K562 (cell line): ENCODE results near the gene SDHC. TPM values are rescaled to one million over a fixed set of nuclear protein-coding genes. Genes with fewer than 3 reads are reported as not detected.

ENCODE experiments used
- CBX2 ChIP-seq: fragments of 200-600 bp; sonication (generic); IDR thresholded peaks from one replicate; pipeline ENCODE4 v1.6.1; 2012; ENCODE audit warnings: mild to moderate bottlenecking, low read length, inconsistent platforms; ENCODE audit not compliant: insufficient read depth, poor library complexity, severe bottlenecking
- CTBP1 ChIP-seq: fragments of 450-650 bp; IDR thresholded peaks from 2 replicates; pipeline ENCODE4 v1.6.1; 2016; ENCODE audit warnings: borderline replicate concordance
- MCM3 ChIP-seq: fragments of 450-650 bp; IDR thresholded peaks from 2 replicates; pipeline ENCODE4 v1.6.1; 2016
- NFIC ChIP-seq: fragments of 450-650 bp; IDR thresholded peaks from 2 replicates; pipeline ENCODE4 v1.6.1; 2017; ENCODE audit warnings: mild to moderate bottlenecking, inconsistent platforms
- ZNF232 ChIP-seq: sonication (generic); formaldehyde crosslinking; IDR thresholded peaks from 2 replicates; pipeline ENCODE4 v1.8.0; 2022; ENCODE audit warnings: mild to moderate bottlenecking, missing genetic modification reagents
- ZSCAN29 ChIP-seq: fragments of 450-650 bp; IDR thresholded peaks from 2 replicates; pipeline ENCODE4 v1.6.1; 2017
- polyA plus RNA-seq, 8 experiments: library from polyadenylated mRNA; depleted of rRNA in 4 of 8; stranded (reverse) in 5 of 8; unstranded in 3 of 8; fragments of >200 nt; fragmentation: Nextera tagmentation in 2 of 8; fragmentation: Illumina TruSeq in 1 of 8; extraction: Ambion mirVana in 2 of 8; extraction: Trizol in 1 of 8; gene quantifications; 2 replicates each; pipeline versions ENCODE4 v1.2.1 to v1.2.3, GENCODE V29; 2011 to 2014; ENCODE audit warnings: inconsistent platforms in 1 of 8, missing spikeins in 1 of 8
- total RNA-seq, 7 experiments: library from RNA; depleted of rRNA in 6 of 7; stranded (reverse); fragments of >200 nt in 6 of 7; fragmentation: Illumina TruSeq in 2 of 7; extraction: Trizol in 2 of 7; gene quantifications; 2 replicates each; pipeline versions ENCODE4 v1.2.1 to v1.2.3, GENCODE V29; 2011 to 2021; ENCODE audit warnings: low replicate concordance in 1 of 7
- TF ChIP-seq, protein P1 (sequence below), 2 experiments: fragments of 450-650 bp; IDR thresholded peaks; 2 replicates each; pipeline ENCODE4 v1.6.1; 2018; ENCODE audit warnings: mild to moderate bottlenecking in 2 of 2, low read depth in 1 of 2; ENCODE audit not compliant: partially characterized antibody in 2 of 2
- TF ChIP-seq, protein P2 (sequence below): fragments of 450-650 bp; conservative IDR thresholded peaks from 2 replicates; pipeline ENCODE4 v1.6.1; 2016; ENCODE audit warnings: missing genetic modification characterization, low read depth, mild to moderate bottlenecking, control low read depth, missing compliant biosample characterization
- TF ChIP-seq, protein P3 (sequence below): sonication (generic); formaldehyde crosslinking; IDR thresholded peaks from 2 replicates; pipeline ENCODE4 v1.8.0; 2022; ENCODE audit warnings: mild to moderate bottlenecking, missing genetic modification reagents

The SDHC gene
- total and polyA plus RNA-seq, 9 of the 15 experiments (the other 6 are each of a cell fraction or from before 2014, with no cell fraction given): 7.7 to 309 (median 174) TPM

- TF ChIP-seq, protein P1, sequence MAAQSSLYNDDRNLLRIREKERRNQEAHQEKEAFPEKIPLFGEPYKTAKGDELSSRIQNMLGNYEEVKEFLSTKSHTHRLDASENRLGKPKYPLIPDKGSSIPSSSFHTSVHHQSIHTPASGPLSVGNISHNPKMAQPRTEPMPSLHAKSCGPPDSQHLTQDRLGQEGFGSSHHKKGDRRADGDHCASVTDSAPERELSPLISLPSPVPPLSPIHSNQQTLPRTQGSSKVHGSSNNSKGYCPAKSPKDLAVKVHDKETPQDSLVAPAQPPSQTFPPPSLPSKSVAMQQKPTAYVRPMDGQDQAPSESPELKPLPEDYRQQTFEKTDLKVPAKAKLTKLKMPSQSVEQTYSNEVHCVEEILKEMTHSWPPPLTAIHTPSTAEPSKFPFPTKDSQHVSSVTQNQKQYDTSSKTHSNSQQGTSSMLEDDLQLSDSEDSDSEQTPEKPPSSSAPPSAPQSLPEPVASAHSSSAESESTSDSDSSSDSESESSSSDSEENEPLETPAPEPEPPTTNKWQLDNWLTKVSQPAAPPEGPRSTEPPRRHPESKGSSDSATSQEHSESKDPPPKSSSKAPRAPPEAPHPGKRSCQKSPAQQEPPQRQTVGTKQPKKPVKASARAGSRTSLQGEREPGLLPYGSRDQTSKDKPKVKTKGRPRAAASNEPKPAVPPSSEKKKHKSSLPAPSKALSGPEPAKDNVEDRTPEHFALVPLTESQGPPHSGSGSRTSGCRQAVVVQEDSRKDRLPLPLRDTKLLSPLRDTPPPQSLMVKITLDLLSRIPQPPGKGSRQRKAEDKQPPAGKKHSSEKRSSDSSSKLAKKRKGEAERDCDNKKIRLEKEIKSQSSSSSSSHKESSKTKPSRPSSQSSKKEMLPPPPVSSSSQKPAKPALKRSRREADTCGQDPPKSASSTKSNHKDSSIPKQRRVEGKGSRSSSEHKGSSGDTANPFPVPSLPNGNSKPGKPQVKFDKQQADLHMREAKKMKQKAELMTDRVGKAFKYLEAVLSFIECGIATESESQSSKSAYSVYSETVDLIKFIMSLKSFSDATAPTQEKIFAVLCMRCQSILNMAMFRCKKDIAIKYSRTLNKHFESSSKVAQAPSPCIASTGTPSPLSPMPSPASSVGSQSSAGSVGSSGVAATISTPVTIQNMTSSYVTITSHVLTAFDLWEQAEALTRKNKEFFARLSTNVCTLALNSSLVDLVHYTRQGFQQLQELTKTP (IDR thresholded peaks at IDR 0.05; ENCODE audit: low read depth in 1 of 2, partially characterized antibody in 2 of 2): no peak
- TF ChIP-seq CTBP1 (no peak), ZNF232 (CRISPR knock-in tag) (no peak), NFIC (no peak), MCM3 (no peak), CBX2 (no peak), ZSCAN29 (no peak)
- TF ChIP-seq, protein P2, sequence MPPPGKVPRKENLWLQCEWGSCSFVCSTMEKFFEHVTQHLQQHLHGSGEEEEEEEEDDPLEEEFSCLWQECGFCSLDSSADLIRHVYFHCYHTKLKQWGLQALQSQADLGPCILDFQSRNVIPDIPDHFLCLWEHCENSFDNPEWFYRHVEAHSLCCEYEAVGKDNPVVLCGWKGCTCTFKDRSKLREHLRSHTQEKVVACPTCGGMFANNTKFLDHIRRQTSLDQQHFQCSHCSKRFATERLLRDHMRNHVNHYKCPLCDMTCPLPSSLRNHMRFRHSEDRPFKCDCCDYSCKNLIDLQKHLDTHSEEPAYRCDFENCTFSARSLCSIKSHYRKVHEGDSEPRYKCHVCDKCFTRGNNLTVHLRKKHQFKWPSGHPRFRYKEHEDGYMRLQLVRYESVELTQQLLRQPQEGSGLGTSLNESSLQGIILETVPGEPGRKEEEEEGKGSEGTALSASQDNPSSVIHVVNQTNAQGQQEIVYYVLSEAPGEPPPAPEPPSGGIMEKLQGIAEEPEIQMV (tag): no peak
- TF ChIP-seq, protein P3, sequence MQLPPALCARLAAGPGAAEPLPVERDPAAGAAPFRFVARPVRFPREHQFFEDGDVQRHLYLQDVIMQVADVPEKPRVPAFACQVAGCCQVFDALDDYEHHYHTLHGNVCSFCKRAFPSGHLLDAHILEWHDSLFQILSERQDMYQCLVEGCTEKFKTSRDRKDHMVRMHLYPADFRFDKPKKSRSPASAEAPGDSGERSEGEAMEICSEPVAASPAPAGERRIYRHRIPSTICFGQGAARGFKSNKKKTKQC: no peak
Measured at GRCh38 chr1:161408429-161409052, 94.4 kb downstream of the SDHC start (continued).
